Muscle layer of colon (tissue), 2 donors: ENCODE results near the gene CCT6A.
"Not testable (repeated sequence)": the region's sequence is repeated elsewhere in the genome, so short reads cannot be mapped to it uniquely, and the experiment has no call there.

Experiments
- H3K27ac ChIP-seq: one replicate; pipeline ENCODE4 v1.7.0; 2013; ENCODE audit warnings: low read depth, mild to moderate bottlenecking, low read length, moderate library complexity
- H3K27me3 ChIP-seq, 2 donors: one replicate each; pipeline ENCODE4 v1.7.0; 2013; ENCODE audit warnings: low read length in 2 of 2, mild to moderate bottlenecking in 2 of 2; ENCODE audit not compliant: insufficient read depth in 2 of 2, control insufficient read depth in 1 of 2
- H3K36me3 ChIP-seq: one replicate; pipeline ENCODE4 v1.7.0; 2013; ENCODE audit warnings: mild to moderate bottlenecking, low read length; ENCODE audit not compliant: insufficient read depth
- H3K4me1 ChIP-seq: one replicate; pipeline ENCODE4 v1.7.0; 2013; ENCODE audit warnings: mild to moderate bottlenecking, low read length; ENCODE audit not compliant: insufficient read depth
- H3K4me3 ChIP-seq, 2 donors: one replicate each; pipeline ENCODE4 v1.7.0; 2013; ENCODE audit warnings: low read length in 2 of 2, low read depth in 1 of 2, mild to moderate bottlenecking in 1 of 2, moderate library complexity in 1 of 2
- H3K9ac ChIP-seq: one replicate; pipeline ENCODE4 v1.7.0; 2013; ENCODE audit warnings: low read length
- H3K9me3 ChIP-seq: one replicate; pipeline ENCODE4 v1.7.0; 2013; ENCODE audit warnings: mild to moderate bottlenecking, low read length
- donor health status: abdominal sarcoma.
- donor health status: Adenocarcinoma of cecum.

Gene CCT6A

DNA sequence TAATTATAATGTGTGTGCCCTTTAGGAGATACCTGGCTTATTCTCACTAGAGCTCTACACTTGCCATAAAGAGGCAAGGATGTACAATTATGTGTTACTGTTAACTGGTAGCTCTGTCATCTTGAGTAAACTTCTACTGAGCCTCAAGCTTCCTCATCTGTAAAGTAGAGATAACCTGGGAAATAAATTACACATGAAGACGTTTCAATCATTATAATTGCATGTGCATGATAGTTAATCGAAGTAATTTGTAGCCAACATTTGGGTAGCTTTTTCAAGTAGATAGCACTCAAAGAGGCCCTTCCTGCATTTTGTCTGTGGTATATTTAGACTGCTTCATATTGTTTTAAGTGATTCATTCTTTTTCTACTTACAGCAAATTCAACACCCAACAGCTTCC lies 2.4 kb downstream of the CCT6A start:
- H3K36me3 ChIP-seq: peaks cover 53% of the 10 kb centered on the region
- H3K27me3 ChIP-seq: no peaks in the 10 kb centered on the region
- no peak overlapping the region for H3K4me3 ChIP-seq
- peaks cover 24% of the 10 kb centered on the region for H3K4me1 ChIP-seq
- no peak overlapping the region for H3K9ac ChIP-seq
- no peak overlapping the region for H3K27ac ChIP-seq
- H3K9me3 ChIP-seq: no peaks in the 10 kb centered on the region

GRCh38 chr7:56062382-56062781 lies 10.8 kb downstream of the CCT6A start:
- no peaks in the 10 kb centered on the region for H3K27me3 ChIP-seq
- no peak overlapping the region for H3K4me3 ChIP-seq
- no peaks in the 10 kb centered on the region for H3K9me3 ChIP-seq
- peaks cover 6% of the 10 kb centered on the region for H3K4me1 ChIP-seq
- H3K36me3 ChIP-seq: peaks cover 51% of the 10 kb centered on the region
- no peak overlapping the region for H3K27ac ChIP-seq
- H3K9ac ChIP-seq: no peak overlapping the region

- Histone ChIP-seq H3K9ac (peak overlapping the region; percentile 35), H3K36me3 (peaks cover 40% of the 10 kb centered on the region), H3K4me1 (peaks cover 6% of the 10 kb centered on the region), H3K4me3 (peak overlapping the region in 1 of 2 donors; percentile 85), H3K27ac (peak overlapping the region; percentile 99), H3K9me3 (no peaks in the 10 kb centered on the region), H3K27me3 (no peaks in the 10 kb centered on the region)
These were observed 11.9 kb downstream of the CCT6A start for GRCh38 chr7:56063500-56063881.

DNA sequence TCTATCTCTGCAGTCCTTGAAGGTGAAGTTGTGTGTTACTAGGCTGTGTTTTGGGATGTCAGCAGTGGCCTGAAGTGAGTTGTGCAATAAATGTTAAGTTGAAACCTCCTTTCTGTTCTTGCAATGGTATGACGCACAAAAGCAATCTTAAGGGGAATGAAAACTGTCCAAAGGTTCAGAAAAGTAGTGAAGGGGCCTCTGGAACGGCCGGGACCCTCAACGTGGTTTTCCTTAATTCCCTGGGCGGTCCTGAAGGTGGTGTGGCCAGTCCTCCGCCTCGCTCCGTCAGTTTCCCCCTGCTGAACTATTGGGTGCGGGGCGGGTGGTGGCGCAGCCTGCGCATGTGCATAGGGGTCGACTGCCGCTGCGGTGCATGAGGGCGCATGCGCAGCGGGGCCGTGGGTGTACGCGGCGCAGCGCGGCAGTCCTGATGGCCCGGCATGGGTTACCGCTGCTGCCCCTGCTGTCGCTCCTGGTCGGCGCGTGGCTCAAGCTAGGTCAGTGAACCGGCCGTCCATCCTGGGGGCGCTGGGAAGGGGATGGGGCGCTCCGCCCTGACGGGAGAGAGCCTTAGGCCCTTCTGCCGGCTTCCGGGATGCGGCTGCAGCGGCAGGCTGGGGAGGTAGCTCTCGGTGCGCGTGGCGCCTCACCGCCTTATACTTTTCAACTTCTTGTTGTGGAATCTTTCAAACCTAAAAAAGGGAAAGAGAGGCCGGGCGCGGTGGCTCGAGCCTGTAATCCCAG lies 12.5 kb downstream of the CCT6A start, which contains the start of gene SUMF2:
Gene SUMF2, plus strand, starts transcription at position 405 of the 744 bp plus-strand sequence. Its CDS starts 26 bp downstream, at position 431.
- Histone ChIP-seq H3K4me3 (peak within 1 kb of the TSS; percentile 85 to 86), H3K36me3 (peaks cover 42% of the 10 kb centered on the region), H3K9me3 (no peaks in the 10 kb centered on the region), H3K27ac (peak within 1 kb of the TSS; percentile 99), H3K27me3 (no peaks in the 10 kb centered on the region), H3K4me1 (peaks cover 6% of the 10 kb centered on the region), H3K9ac (peak within 1 kb of the TSS; percentile 35)

- not testable (repeated sequence) for H3K27me3 ChIP-seq, H3K9ac ChIP-seq, H3K9me3 ChIP-seq, H3K4me1 ChIP-seq, H3K4me3 ChIP-seq, H3K27ac ChIP-seq
- H3K36me3 ChIP-seq: peaks cover 35% of the 10 kb centered on the region
These were observed 14.8 kb downstream of the CCT6A start for GRCh38 chr7:56066376-56066775.

- H3K27me3 ChIP-seq: no peaks in the 10 kb centered on the region
- peaks cover 14% of the 10 kb centered on the region for H3K4me1 ChIP-seq
- no peak overlapping the region for H3K9ac ChIP-seq
- H3K27ac ChIP-seq: no peak overlapping the region
- H3K4me3 ChIP-seq: no peak overlapping the region
- no peaks in the 10 kb centered on the region for H3K9me3 ChIP-seq
- H3K36me3 ChIP-seq: peaks cover 26% of the 10 kb centered on the region
These were observed 22.8 kb downstream of the CCT6A start for GRCh38 chr7:56074371-56074791.

- H3K27me3 ChIP-seq: no peaks in the 10 kb centered on the region
- H3K36me3 ChIP-seq: peaks cover 16% of the 10 kb centered on the region
- H3K9me3 ChIP-seq: no peaks in the 10 kb centered on the region
- no peak overlapping the region for H3K4me3 ChIP-seq
- peaks cover 28% of the 10 kb centered on the region for H3K4me1 ChIP-seq
- peak overlapping the region; percentile 20 for H3K27ac ChIP-seq
- H3K9ac ChIP-seq: no peak overlapping the region
These were observed 26.1 kb downstream of the CCT6A start for GRCh38 chr7:56077681-56078080.

DNA sequence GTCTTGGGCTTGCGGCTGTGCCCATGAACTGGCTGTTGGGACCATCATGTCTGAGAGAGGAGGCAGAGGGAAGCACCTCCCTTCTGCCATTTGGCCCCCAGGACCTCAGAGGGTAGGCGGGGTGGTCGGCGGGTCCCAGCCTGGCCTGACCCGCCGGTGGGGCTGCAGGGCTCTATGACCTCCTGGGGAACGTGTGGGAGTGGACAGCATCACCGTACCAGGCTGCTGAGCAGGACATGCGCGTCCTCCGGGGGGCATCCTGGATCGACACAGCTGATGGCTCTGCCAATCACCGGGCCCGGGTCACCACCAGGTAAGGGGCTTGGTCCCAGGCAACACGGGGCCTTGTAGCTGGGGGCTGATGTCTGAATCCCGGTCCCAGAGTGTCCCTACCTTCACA lies 26.6 kb downstream of the CCT6A start:
- Histone ChIP-seq H3K36me3 (peaks cover 11% of the 10 kb centered on the region), H3K4me1 (peaks cover 29% of the 10 kb centered on the region), H3K27ac (peak overlapping the region; percentile 20), H3K9me3 (no peaks in the 10 kb centered on the region), H3K27me3 (no peaks in the 10 kb centered on the region), H3K9ac (no peak overlapping the region), H3K4me3 (no peak overlapping the region)

- H3K9me3 ChIP-seq: no peaks in the 10 kb centered on the region
- peaks cover 35% of the 10 kb centered on the region for H3K4me1 ChIP-seq
- peak overlapping the region; percentile 79 for H3K27ac ChIP-seq
- H3K36me3 ChIP-seq: peaks cover 13% of the 10 kb centered on the region
- H3K27me3 ChIP-seq: no peaks in the 10 kb centered on the region
- peak overlapping the region; percentile 29 for H3K9ac ChIP-seq
- no peak overlapping the region for H3K4me3 ChIP-seq
These were observed 28.1 kb downstream of the CCT6A start for GRCh38 chr7:56079450-56080185.

- H3K9ac ChIP-seq, H3K9me3 ChIP-seq, H3K27me3 ChIP-seq, H3K4me3 ChIP-seq: not testable (repeated sequence)
- Histone ChIP-seq H3K36me3 (peaks cover 16% of the 10 kb centered on the region), H3K4me1 (peaks cover 32% of the 10 kb centered on the region), H3K27ac (peak overlapping the region; percentile 79)
These were observed 29.3 kb downstream of the CCT6A start for GRCh38 chr7:56080726-56081435.

DNA sequence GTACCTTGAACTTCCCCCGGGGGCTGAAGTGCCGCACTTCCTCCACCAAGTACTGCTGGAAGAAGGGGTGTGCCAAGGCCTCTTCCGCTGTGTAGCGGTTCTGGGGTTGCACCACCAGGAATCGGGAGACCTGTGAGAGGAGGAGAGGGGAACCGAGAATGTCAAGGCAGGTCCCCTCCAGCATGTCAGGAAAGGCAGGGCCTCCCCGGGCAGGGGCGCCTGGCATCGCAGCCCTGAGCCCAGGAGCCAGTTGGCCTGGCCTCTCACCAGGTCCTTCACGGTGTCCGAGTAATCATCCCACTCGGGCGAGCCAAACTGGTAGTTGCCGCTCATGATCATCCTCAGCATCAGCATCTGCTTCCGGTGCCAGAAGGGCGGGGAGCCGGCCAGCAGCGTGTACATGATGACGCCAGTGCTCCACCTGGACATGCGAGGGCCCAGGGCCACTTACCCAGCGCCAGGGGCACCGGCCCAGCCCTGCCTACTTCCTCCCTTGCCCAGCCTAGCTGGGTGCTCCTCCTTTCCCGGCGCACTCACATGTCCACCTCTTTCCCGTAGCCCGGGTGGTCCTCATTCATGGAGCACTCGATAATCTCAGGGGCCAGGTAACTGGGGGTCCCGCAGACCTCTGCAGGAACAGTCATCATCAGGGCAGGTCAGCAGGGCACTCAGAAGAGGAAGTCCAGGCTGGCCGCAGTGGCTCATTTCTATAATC lies 30.2 kb downstream of the CCT6A start:
- Histone ChIP-seq H3K4me1 (peaks cover 32% of the 10 kb centered on the region), H3K36me3 (peaks cover 20% of the 10 kb centered on the region), H3K4me3 (no peak overlapping the region), H3K27ac (no peak overlapping the region), H3K9ac (no peak overlapping the region), H3K9me3 (no peaks in the 10 kb centered on the region), H3K27me3 (no peaks in the 10 kb centered on the region)
